K562 (cell line): ENCODE results near the gene DNM1. TPM values are rescaled to one million over a fixed set of nuclear protein-coding genes. Genes with fewer than 3 reads are reported as not detected.

Experiments
- E2F3 ChIP-seq: fragments of 250-450 bp; sonication (Bioruptor Pico); IDR thresholded peaks from 2 replicates; pipeline ENCODE4 v1.4.0; 2020; ENCODE audit warnings: mild to moderate bottlenecking
- HINFP ChIP-seq: fragments of 450-650 bp; conservative IDR thresholded peaks from 2 replicates; pipeline ENCODE4 v1.6.1; 2016; ENCODE audit warnings: missing genetic modification characterization, low read depth, mild to moderate bottlenecking, control low read depth, missing compliant biosample characterization
- JUNB ChIP-seq: fragments of 450-650 bp; formaldehyde crosslinking; conservative IDR thresholded peaks from 2 replicates; pipeline ENCODE4 v1.4.0; 2020; ENCODE audit warnings: mild to moderate bottlenecking
- JUND ChIP-seq, 2 experiments: IDR thresholded peaks; 2 replicates in 1 of 2; 3 replicates in 1 of 2; pipeline ENCODE4 v1.6.1; 2011; ENCODE audit warnings: borderline replicate concordance in 2 of 2, low read depth in 2 of 2, low read length in 2 of 2, improper control_type of control experiment in 1 of 2, missing biosample characterization in 1 of 2, missing genetic modification characterization in 1 of 2, missing genetic modification reagents in 1 of 2
- KLF6 ChIP-seq: fragments of 250-450 bp; sonication (Bioruptor Pico); IDR thresholded peaks from 2 replicates; pipeline ENCODE4 v1.4.0; 2020; ENCODE audit warnings: mild to moderate bottlenecking, moderate library complexity, borderline replicate concordance
- MAFK ChIP-seq: IDR thresholded peaks from 2 replicates; pipeline ENCODE4 v1.6.1; 2011; ENCODE audit warnings: low read length, improper control_type of control experiment
- NCOA4 ChIP-seq: fragments of 450-650 bp; IDR thresholded peaks from 2 replicates; pipeline ENCODE4 v1.6.1; 2018; ENCODE audit warnings: mild to moderate bottlenecking; ENCODE audit not compliant: partially characterized antibody
- PPARD ChIP-seq: fragments of 250-450 bp; sonication (Bioruptor Pico); IDR thresholded peaks from 2 replicates; pipeline ENCODE4 v1.8.0; 2022; ENCODE audit warnings: inconsistent platforms, mild to moderate bottlenecking, moderate library complexity
- RBM25 ChIP-seq: fragments of 200-400 bp; formaldehyde crosslinking; IDR thresholded peaks from 2 replicates; pipeline ENCODE4 v1.6.1; 2018; ENCODE audit warnings: low read length, low read depth, moderate library complexity; ENCODE audit not compliant: severe bottlenecking
- RFX5 ChIP-seq: IDR thresholded peaks from 2 replicates; pipeline ENCODE4 v1.6.1; 2011; ENCODE audit warnings: low read depth, mild to moderate bottlenecking, improper control_type of control experiment, low read length
- STAT6 ChIP-seq: sonication (generic); formaldehyde crosslinking; IDR thresholded peaks from 2 replicates; pipeline ENCODE4 v1.8.1; 2023; ENCODE audit warnings: mild to moderate bottlenecking, missing genetic modification reagents
- ZC3H11A ChIP-seq: IDR thresholded peaks from 2 replicates; pipeline ENCODE4 v1.6.1; 2012; ENCODE audit warnings: low read depth, low read length, improper control_type of control experiment
- ZFP91 ChIP-seq: sonication (generic); formaldehyde crosslinking; IDR thresholded peaks from 2 replicates; pipeline ENCODE4 v1.8.0; 2022; ENCODE audit warnings: mild to moderate bottlenecking, missing genetic modification reagents
- ZNF778 ChIP-seq: fragments of 450-650 bp; formaldehyde crosslinking; IDR thresholded peaks from 2 replicates; pipeline ENCODE4 v1.4.0; 2020; ENCODE audit warnings: mild to moderate bottlenecking, moderate library complexity
- ZNF785 ChIP-seq: fragments of 250-450 bp; sonication (Bioruptor Pico); IDR thresholded peaks from 2 replicates; pipeline ENCODE4 v1.4.0; 2020; ENCODE audit warnings: mild to moderate bottlenecking
- polyA plus RNA-seq, 8 experiments: library from polyadenylated mRNA; depleted of rRNA in 4 of 8; stranded (reverse) in 5 of 8; unstranded in 3 of 8; fragments of >200 nt; fragmentation: Nextera tagmentation in 2 of 8; fragmentation: Illumina TruSeq in 1 of 8; extraction: Ambion mirVana in 2 of 8; extraction: Trizol in 1 of 8; gene quantifications; 2 replicates each; pipeline versions ENCODE4 v1.2.1 to v1.2.3, GENCODE V29; 2011 to 2014; ENCODE audit warnings: inconsistent platforms in 1 of 8, missing spikeins in 1 of 8
- total RNA-seq, 7 experiments: library from RNA; depleted of rRNA in 6 of 7; stranded (reverse); fragments of >200 nt in 6 of 7; fragmentation: Illumina TruSeq in 2 of 7; extraction: Trizol in 2 of 7; gene quantifications; 2 replicates each; pipeline versions ENCODE4 v1.2.1 to v1.2.3, GENCODE V29; 2011 to 2021; ENCODE audit warnings: low replicate concordance in 1 of 7
- TF ChIP-seq, protein P1 (sequence below), 2 experiments: fragments of 450-650 bp in 1 of 2; sonication (generic) in 1 of 2; formaldehyde crosslinking; conservative IDR thresholded peaks; 2 replicates each; pipeline versions ENCODE4 v1.4.0 to v1.8.1; 2020 to 2022; ENCODE audit warnings: mild to moderate bottlenecking in 1 of 2, missing genetic modification reagents in 1 of 2
- TF ChIP-seq, protein P2 (sequence below): fragments of 450-650 bp; formaldehyde crosslinking; IDR thresholded peaks from 2 replicates; pipeline ENCODE4 v1.4.0; 2020; ENCODE audit warnings: mild to moderate bottlenecking, moderate library complexity

The DNM1 gene
- total and polyA plus RNA-seq, 9 of the 15 experiments (the other 6 are each of a cell fraction or from before 2014, with no cell fraction given), result 0.39 to 23.1 (median 9.1) TPM

DNA sequence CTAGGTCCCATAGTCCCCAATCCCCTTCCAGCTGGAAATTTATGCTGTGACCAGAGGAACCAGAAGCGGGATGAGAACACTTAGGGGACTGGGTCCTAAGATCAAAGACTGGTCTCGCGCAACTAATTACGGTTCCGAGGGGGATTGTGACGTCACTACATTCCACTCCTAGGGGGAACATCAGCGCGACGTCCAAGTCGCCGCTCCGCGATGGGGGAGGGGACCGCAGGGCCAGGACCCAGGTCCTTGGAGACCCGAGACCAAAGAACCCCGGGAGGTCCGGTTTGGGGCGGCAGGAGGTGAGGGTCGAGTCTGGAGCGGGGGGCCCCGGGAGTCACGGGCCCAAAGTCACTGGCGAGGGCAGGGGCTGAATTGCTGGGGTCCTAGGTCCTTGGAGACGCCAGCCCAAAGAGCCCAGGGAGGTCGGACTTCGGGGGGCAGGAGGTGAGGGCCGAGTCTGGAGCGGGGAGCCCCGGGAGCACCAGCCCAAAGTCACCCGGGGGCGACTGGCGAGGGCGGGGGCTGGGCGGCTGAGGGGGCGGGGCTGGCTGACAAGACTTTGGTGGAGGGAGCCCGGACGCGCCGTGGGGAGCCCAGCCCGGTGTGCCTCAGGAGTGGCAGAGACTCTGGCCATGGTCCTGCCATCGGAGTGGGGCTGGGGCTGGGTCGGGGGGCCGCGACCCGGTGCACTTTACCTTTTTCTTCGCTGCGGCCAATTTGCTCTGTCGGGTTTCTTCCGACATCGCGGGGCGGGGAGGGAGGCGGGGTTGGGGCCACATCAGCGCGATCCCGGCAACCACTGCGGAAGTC, 72.2 kb downstream of the DNM1 start, which contains the start of gene GOLGA2 (continued):
- TF ChIP-seq MAFK, result 0 out of 2 replicates have a peak, but pooled peaks have one; percentile 1
- TF ChIP-seq ZNF778 (CRISPR knock-in tag), result no peak
- TF ChIP-seq, protein P1, sequence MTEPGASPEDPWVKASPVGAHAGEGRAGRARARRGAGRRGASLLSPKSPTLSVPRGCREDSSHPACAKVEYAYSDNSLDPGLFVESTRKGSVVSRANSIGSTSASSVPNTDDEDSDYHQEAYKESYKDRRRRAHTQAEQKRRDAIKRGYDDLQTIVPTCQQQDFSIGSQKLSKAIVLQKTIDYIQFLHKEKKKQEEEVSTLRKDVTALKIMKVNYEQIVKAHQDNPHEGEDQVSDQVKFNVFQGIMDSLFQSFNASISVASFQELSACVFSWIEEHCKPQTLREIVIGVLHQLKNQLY (CRISPR knock-in tag; conservative IDR thresholded peaks at IDR 0.05), result peak; percentile 47 to 85; a peak in 2 of 4 replicates
- TF ChIP-seq JUNB (CRISPR knock-in tag), result no peak
- no peak for TF ChIP-seq HINFP (tag)
- no peak for TF ChIP-seq PPARD (CRISPR knock-in tag)
- TF ChIP-seq NCOA4, result no peak
- no peak for TF ChIP-seq ZFP91 (CRISPR knock-in tag)
- TF ChIP-seq ZNF785, result no peak
- no peak for TF ChIP-seq RBM25
- peak; percentile 43 for TF ChIP-seq E2F3 (CRISPR knock-in tag)
- TF ChIP-seq, protein P2, sequence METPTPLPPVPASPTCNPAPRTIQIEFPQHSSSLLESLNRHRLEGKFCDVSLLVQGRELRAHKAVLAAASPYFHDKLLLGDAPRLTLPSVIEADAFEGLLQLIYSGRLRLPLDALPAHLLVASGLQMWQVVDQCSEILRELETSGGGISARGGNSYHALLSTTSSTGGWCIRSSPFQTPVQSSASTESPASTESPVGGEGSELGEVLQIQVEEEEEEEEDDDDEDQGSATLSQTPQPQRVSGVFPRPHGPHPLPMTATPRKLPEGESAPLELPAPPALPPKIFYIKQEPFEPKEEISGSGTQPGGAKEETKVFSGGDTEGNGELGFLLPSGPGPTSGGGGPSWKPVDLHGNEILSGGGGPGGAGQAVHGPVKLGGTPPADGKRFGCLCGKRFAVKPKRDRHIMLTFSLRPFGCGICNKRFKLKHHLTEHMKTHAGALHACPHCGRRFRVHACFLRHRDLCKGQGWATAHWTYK (CRISPR knock-in tag), result peak; percentile 55; the same call in 1 of the 2 replicates
- peak; percentile 77; the same call in 1 of the 2 replicates for TF ChIP-seq ZC3H11A
- TF ChIP-seq RFX5, result peak; percentile 60; the same call in 1 of the 2 replicates
- TF ChIP-seq JUND (IDR thresholded peaks at IDR 0.05; ENCODE audit: borderline replicate concordance, low read depth, low read length), result peak; percentile 74
- peak; percentile 79; the same call in 2 of the 3 replicates for TF ChIP-seq JUND (tag; IDR thresholded peaks at IDR 0.05; ENCODE audit: borderline replicate concordance, low read depth, low read length)
- TF ChIP-seq STAT6 (CRISPR knock-in tag), result peak; percentile 98
- TF ChIP-seq KLF6 (CRISPR knock-in tag), result peak; percentile 88
